Upper lobe of left lung (tissue), 6 donors: Measurements from ENCODE around the gene EFNA5. TPM values are rescaled to one million over a fixed set of nuclear protein-coding genes. Genes with fewer than 3 reads are reported as not detected.

Source experiments
- ATAC-seq, 2 donors: fragments of 200-7000 bp; cut with Tn5 transposase; one replicate each; pipeline ENCODE4 v1.9.1; 2022; ENCODE audit warnings: mild to moderate bottlenecking in 2 of 2, moderate library complexity in 2 of 2; ENCODE audit not compliant: low FRiP score in 2 of 2
- DNase-seq, 2 donors: peaks; one replicate each; pipeline ENCODE4 v3.0.0-alpha.2; 2019 to 2020
- H3K27ac ChIP-seq, 4 donors: fragments of 200-600 bp; sonication (generic); one replicate each; pipeline ENCODE4 v1.5.1; 2016 to 2019
- H3K27me3 ChIP-seq, 4 donors: fragments of 200-600 bp; sonication (generic); one replicate each; pipeline ENCODE4 v1.5.1; 2017 to 2019
- H3K36me3 ChIP-seq, 4 donors: fragments of 200-600 bp; sonication (generic); one replicate each; pipeline ENCODE4 v1.5.1; 2016 to 2019
- H3K4me1 ChIP-seq, 4 donors: fragments of 200-600 bp; sonication (generic); one replicate each; pipeline ENCODE4 v1.5.1; 2018 to 2019
- H3K4me3 ChIP-seq, 4 donors: fragments of 200-600 bp; sonication (generic); one replicate each; pipeline ENCODE4 v1.5.1; 2017 to 2019; ENCODE audit warnings: mild to moderate bottlenecking in 2 of 4, moderate library complexity in 1 of 4
- H3K9me3 ChIP-seq, 4 donors: fragments of 200-600 bp; sonication (generic); one replicate each; pipeline ENCODE4 v1.5.1; 2018 to 2019
- EP300 ChIP-seq, 4 donors: sonication (generic); formaldehyde crosslinking; IDR thresholded peaks; one replicate each; pipeline ENCODE4 v1.5.1; 2017; ENCODE audit warnings: antibody characterized with exemption in 4 of 4, control low read depth in 2 of 4
- POLR2A ChIP-seq, 4 donors: fragments of 450-650 bp; IDR thresholded peaks; one replicate each; pipeline ENCODE4 v1.5.1; 2016 to 2017; ENCODE audit warnings: antibody characterized with exemption in 4 of 4, mild to moderate bottlenecking in 2 of 4
- POLR2AphosphoS5 ChIP-seq, 2 donors: sonication (generic); formaldehyde crosslinking; IDR thresholded peaks; one replicate each; pipeline ENCODE4 v1.5.1; 2017; ENCODE audit warnings: antibody characterized with exemption in 2 of 2
- whole genome bisulfite sequencing, 2 donors: methylation state at CpG; one replicate each; pipeline ENCODE4 v1.1.5; 2017 to 2018; 5-methylcytosine and 5-hydroxymethylcytosine counted together
- total RNA-seq, 6 donors: library from RNA; depleted of rRNA in 4 of 6; stranded (reverse); fragments of >200 nt in 4 of 6; gene quantifications; one replicate each; pipeline versions ENCODE4 v1.1.0 to v1.2.1, GENCODE V29; 2016 to 2021
- TF ChIP-seq, protein P1 (sequence below), 6 experiments: fragments of 450-650 bp in 4 of 6; fragments of 200-600 bp in 2 of 6; sonication (generic) in 2 of 6; IDR thresholded peaks; one replicate each; pipeline ENCODE4 v1.5.1; 2016 to 2019; ENCODE audit warnings: antibody characterized with exemption in 6 of 6
- donor health status: DM: no; HTN: no; CAD: no; lungs with moderate emphysema.
- donor health status: DM: no; HTN: yes; CAD: no; lungs with severe emphysema.

EFNA5 gene
- total RNA-seq, 6 donors from 2014 or later = 4.1 to 41.9 (median 7.3) TPM

DNA sequence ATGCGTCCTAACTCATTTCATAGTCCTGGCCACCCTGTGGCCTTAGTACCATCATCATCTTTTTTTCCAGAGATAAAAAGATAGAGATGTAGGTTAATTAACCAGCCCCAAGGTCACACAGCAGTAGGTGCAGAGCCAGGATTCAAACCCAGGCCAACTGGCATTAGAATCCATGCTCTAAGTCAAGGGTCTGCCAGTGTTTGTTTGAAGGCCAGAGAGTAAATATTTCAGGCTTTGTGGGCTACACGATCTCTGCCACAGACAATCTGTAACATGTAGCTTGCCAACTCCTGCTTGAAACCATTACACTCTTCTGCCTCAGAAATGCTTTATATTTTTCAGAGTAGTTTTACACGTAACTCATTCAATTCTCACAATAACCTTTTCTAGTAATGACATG lies 119.6 kb downstream of the EFNA5 start:
- no peak overlapping the region for H3K27ac ChIP-seq

DNA sequence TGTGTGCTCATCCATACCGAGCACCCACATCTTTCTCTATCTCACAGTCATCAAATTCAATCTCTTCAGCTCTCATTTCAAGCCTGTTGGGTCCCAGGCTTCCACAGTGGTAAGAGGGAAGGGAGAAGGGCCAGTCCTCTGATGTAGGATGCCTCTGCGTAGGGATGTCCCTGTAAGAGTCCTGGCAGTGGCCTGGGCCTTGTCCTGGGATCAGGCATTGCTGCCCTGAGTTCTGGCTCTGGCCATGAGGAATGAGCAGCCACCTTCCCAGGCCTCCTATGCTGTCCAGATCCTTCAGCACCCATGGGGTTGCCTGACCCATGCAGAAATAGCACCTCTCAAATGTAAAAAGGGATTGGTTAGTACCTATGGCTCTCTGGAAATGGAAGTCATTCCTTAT lies 121.2 kb downstream of the EFNA5 start:
- no peaks in the 10 kb centered on the region for H3K27me3 ChIP-seq
- H3K27ac ChIP-seq = no peak overlapping the region
- WGBS, 2 donors = 90 to 97% methylated on average over 2 of the region's 2 CpGs
- H3K4me3 ChIP-seq = no peak overlapping the region
- H3K4me1 ChIP-seq = peaks cover 0 to 16% (median 3%) of the 10 kb centered on the region in 4 donors
- ATAC-seq = peak in 1 of 2 donors; percentile 22
- TF ChIP-seq POLR2A (IDR thresholded peaks at IDR 0.05) (no peak), POLR2AphosphoS5 (IDR thresholded peaks at IDR 0.05) (no peak), EP300 (IDR thresholded peaks at IDR 0.05) (no peak)
- TF ChIP-seq, protein P1, sequence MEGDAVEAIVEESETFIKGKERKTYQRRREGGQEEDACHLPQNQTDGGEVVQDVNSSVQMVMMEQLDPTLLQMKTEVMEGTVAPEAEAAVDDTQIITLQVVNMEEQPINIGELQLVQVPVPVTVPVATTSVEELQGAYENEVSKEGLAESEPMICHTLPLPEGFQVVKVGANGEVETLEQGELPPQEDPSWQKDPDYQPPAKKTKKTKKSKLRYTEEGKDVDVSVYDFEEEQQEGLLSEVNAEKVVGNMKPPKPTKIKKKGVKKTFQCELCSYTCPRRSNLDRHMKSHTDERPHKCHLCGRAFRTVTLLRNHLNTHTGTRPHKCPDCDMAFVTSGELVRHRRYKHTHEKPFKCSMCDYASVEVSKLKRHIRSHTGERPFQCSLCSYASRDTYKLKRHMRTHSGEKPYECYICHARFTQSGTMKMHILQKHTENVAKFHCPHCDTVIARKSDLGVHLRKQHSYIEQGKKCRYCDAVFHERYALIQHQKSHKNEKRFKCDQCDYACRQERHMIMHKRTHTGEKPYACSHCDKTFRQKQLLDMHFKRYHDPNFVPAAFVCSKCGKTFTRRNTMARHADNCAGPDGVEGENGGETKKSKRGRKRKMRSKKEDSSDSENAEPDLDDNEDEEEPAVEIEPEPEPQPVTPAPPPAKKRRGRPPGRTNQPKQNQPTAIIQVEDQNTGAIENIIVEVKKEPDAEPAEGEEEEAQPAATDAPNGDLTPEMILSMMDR (IDR thresholded peaks at IDR 0.05) = no peak
- no peaks in the 10 kb centered on the region for H3K36me3 ChIP-seq
- no peaks in the 10 kb centered on the region for H3K9me3 ChIP-seq
- DNase-seq = no peak

More for the DNA sequence above, 119.6 kb downstream of the EFNA5 start:
- TF ChIP-seq POLR2A (IDR thresholded peaks at IDR 0.05) = no peak
- DNase-seq (no peak), ATAC-seq (no peak)
- Histone ChIP-seq H3K4me3 (no peak overlapping the region), H3K36me3 (no peaks in the 10 kb centered on the region), H3K4me1 (peaks cover 0 to 2% (median 0%) of the 10 kb centered on the region in 4 donors), H3K9me3 (no peaks in the 10 kb centered on the region), H3K27me3 (no peaks in the 10 kb centered on the region)
- WGBS, 2 donors = 71 to 72% methylated on average over 3 of the region's 3 CpGs

DNA sequence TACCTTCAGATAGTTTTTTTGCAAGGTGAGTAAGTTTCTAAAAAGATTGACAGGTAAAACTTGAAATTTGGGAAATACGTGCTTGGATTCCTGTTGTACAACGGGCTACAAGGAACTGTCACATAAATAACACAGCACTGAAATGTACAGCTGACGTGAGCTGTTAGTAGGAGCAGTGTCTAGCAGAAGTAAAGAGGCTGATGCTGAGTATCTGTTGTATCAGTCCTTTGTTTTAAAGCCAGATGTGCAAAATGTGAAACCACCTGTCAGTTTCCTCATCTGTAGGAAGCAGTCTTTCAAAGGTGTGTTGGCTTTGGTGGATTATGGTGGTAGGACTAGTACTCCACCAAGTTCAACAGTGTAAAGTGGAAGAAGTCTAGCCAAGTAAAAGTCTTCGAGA lies 122.3 kb downstream of the EFNA5 start:
- H3K9me3 ChIP-seq = no peaks in the 10 kb centered on the region
- H3K27me3 ChIP-seq = no peaks in the 10 kb centered on the region
- no peaks in the 10 kb centered on the region for H3K36me3 ChIP-seq
- TF ChIP-seq POLR2AphosphoS5 (IDR thresholded peaks at IDR 0.05) (no peak), POLR2A (IDR thresholded peaks at IDR 0.05) (no peak), EP300 (IDR thresholded peaks at IDR 0.05) (no peak)
- TF ChIP-seq, protein P1 (IDR thresholded peaks at IDR 0.05) = no peak
- peaks cover 0 to 18% (median 7%) of the 10 kb centered on the region in 4 donors for H3K4me1 ChIP-seq
- ATAC-seq (no peak), DNase-seq (no peak)
- 81 to 88% methylated on average over 4 of the region's 4 CpGs for WGBS, 2 donors
- no peak overlapping the region for H3K27ac ChIP-seq
- no peak overlapping the region for H3K4me3 ChIP-seq

DNA sequence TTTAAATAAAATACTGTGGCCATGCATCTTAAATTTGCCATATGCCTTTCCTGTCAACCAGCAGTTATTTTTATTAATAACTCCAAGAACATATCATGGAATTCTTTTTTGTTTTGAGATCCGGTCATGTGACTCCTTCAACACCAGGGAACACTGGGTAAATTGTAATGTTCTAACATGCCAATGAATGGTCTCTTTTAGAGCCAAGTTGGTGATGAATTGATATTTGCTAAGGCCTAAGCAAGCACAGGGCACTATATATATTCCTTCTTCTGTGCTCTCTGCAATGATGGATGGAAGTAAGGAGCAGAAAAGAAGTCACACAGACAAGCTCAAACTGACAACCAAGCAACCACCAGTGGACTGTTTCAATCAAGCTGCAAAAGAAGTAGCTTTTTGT lies 124.0 kb downstream of the EFNA5 start:
- Histone ChIP-seq H3K4me3 (no peak overlapping the region), H3K27ac (no peak overlapping the region), H3K27me3 (no peaks in the 10 kb centered on the region), H3K4me1 (peaks cover 0 to 32% (median 14%) of the 10 kb centered on the region in 4 donors), H3K9me3 (no peaks in the 10 kb centered on the region), H3K36me3 (no peaks in the 10 kb centered on the region)
- TF ChIP-seq POLR2AphosphoS5 (IDR thresholded peaks at IDR 0.05) = no peak
- no peak for TF ChIP-seq POLR2A (IDR thresholded peaks at IDR 0.05)
- ATAC-seq = no peak
- WGBS, 2 donors = 87 to 94% methylated on average over 1 of the region's 1 CpG
- no peak for DNase-seq

DNA sequence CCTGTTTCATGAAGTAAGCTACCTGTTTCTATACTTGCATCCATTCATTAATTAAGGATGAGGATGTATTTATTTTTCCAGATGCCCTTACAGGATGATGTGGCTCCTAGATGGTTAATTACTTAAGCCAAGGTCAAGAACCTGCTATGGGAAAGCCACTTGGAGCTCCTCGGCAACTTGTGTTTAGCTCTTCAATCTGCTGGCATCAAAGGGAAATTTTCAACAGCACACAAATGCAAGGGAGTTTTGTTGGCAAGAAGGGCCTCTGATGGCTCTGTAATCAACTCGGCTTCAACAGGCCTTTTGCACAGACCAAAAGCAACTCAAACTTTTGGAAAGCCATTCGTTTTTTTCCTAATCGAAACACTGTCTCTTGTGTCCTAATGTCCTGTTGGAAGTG lies 125.3 kb downstream of the EFNA5 start:
- no peaks in the 10 kb centered on the region for H3K9me3 ChIP-seq
- DNase-seq = peak in 1 of 2 donors; percentile 44
- H3K27ac ChIP-seq = peak overlapping the region in 1 of 4 donors; percentile 64
- WGBS, 2 donors = 54 to 62% methylated on average over 4 of the region's 4 CpGs
- H3K4me3 ChIP-seq = no peak overlapping the region
- no peak for ATAC-seq
- no peaks in the 10 kb centered on the region for H3K27me3 ChIP-seq
- H3K36me3 ChIP-seq = no peaks in the 10 kb centered on the region
- TF ChIP-seq, protein P1 (IDR thresholded peaks at IDR 0.05) = no peak
- TF ChIP-seq EP300 (IDR thresholded peaks at IDR 0.05) = peak in 1 of 4 donors; percentile 55
- no peak for TF ChIP-seq POLR2A (IDR thresholded peaks at IDR 0.05)
- TF ChIP-seq POLR2AphosphoS5 (IDR thresholded peaks at IDR 0.05) = no peak
- peaks cover 0 to 32% (median 14%) of the 10 kb centered on the region in 4 donors for H3K4me1 ChIP-seq

DNA sequence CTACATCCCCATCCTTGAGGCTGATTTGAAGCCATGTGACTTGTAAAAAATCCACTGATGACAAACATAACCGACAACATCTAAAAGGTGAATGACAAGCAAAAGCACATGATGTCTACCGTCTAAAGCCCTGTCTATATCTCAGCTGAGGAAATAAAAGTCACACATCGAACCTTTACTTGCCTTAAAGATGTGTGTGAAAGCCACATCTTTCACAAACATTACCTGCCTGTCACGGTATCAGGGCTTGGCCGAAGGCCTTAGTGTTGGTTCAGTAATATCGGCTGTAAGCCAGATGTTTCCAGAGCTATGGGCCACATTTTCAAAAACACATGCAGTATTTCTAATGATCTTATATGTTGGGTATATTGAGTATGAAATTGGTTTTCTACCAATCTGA lies 125.8 kb downstream of the EFNA5 start:
- H3K4me1 ChIP-seq = peaks cover 0 to 32% (median 14%) of the 10 kb centered on the region in 4 donors
- TF ChIP-seq POLR2AphosphoS5 (IDR thresholded peaks at IDR 0.05) (no peak), EP300 (IDR thresholded peaks at IDR 0.05) (no peak)
- WGBS, 2 donors = 69 to 82% methylated on average over 6 of the region's 6 CpGs
- H3K36me3 ChIP-seq = no peaks in the 10 kb centered on the region
- DNase-seq (no peak), ATAC-seq (no peak)
- H3K27me3 ChIP-seq = no peaks in the 10 kb centered on the region
- peak overlapping the region in 1 of 4 donors; percentile 64 for H3K27ac ChIP-seq
- no peaks in the 10 kb centered on the region for H3K9me3 ChIP-seq
- no peak overlapping the region for H3K4me3 ChIP-seq
